Measurements from ENCODE around the gene PRR20G.

DNA sequence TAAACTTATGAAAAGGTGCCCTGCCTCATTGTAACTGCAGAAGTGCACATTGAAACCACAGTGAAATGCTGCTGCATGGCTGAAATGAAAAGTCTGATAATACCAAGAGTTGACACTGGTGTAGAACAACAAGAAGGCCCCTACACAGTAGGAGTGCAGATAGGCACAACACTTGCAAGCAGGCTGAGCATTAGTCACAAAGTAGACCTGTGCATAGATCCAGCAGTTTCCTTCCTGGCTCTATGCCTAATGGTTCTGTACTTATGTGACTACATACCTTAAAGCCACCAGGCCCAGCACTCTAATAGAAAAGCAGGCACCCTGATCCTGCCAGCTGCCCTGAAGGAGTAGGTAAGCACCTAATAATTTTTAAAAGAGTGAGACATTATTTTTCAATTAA is 53.1 kb downstream of the PRR20G start:
- TF ChIP-seq, protein P1, sequence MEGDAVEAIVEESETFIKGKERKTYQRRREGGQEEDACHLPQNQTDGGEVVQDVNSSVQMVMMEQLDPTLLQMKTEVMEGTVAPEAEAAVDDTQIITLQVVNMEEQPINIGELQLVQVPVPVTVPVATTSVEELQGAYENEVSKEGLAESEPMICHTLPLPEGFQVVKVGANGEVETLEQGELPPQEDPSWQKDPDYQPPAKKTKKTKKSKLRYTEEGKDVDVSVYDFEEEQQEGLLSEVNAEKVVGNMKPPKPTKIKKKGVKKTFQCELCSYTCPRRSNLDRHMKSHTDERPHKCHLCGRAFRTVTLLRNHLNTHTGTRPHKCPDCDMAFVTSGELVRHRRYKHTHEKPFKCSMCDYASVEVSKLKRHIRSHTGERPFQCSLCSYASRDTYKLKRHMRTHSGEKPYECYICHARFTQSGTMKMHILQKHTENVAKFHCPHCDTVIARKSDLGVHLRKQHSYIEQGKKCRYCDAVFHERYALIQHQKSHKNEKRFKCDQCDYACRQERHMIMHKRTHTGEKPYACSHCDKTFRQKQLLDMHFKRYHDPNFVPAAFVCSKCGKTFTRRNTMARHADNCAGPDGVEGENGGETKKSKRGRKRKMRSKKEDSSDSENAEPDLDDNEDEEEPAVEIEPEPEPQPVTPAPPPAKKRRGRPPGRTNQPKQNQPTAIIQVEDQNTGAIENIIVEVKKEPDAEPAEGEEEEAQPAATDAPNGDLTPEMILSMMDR (IDR thresholded peaks at IDR 0.05), result no peak
- TF ChIP-seq POLR2A (IDR thresholded peaks at IDR 0.05) (no peak), POLR2AphosphoS5 (IDR thresholded peaks at IDR 0.05; ENCODE audit: insufficient read depth in 1 of 2, low read depth in 1 of 2) (no peak)

Measured in vagina (tissue), 2 donors.